Neuronal stem cell (in vitro differentiated cells): ENCODE results near the gene ERCC6.

Experiments used
- DNase-seq: peaks from one replicate; pipeline ENCODE4 v3.0.0-alpha.2; 2013; ENCODE audit warnings: low spot score
- H2AFZ ChIP-seq: one replicate; pipeline ENCODE4 v1.6.1; 2013; ENCODE audit warnings: mild to moderate bottlenecking, low read length, inconsistent platforms
- H2AK5ac ChIP-seq: 2 replicates; pipeline ENCODE4 v1.6.1; 2013; ENCODE audit warnings: low read depth, mild to moderate bottlenecking, inconsistent platforms, low read length, moderate library complexity, mixed read lengths
- H2BK120ac ChIP-seq: 2 replicates; pipeline ENCODE4 v1.6.1; 2013; ENCODE audit warnings: low read depth, mild to moderate bottlenecking, inconsistent platforms, low read length, moderate library complexity, mixed read lengths
- H2BK12ac ChIP-seq: one replicate; pipeline ENCODE4 v1.6.1; 2013; ENCODE audit warnings: low read length, inconsistent platforms
- H2BK15ac ChIP-seq: 2 replicates; pipeline ENCODE4 v1.6.1; 2013; ENCODE audit warnings: mild to moderate bottlenecking, low read length, inconsistent platforms, mixed read lengths
- H2BK5ac ChIP-seq: one replicate; pipeline ENCODE4 v1.6.1; 2013; ENCODE audit warnings: inconsistent platforms, mild to moderate bottlenecking, low read length, moderate library complexity
- H3K14ac ChIP-seq: one replicate; pipeline ENCODE4 v1.6.1; 2013; ENCODE audit warnings: low read length, inconsistent platforms
- H3K18ac ChIP-seq: 2 replicates; pipeline ENCODE4 v1.6.1; 2013; ENCODE audit warnings: low read length, inconsistent platforms
- H3K23ac ChIP-seq: 2 replicates; pipeline ENCODE4 v1.6.1; 2013; ENCODE audit warnings: low read depth, mild to moderate bottlenecking, mixed read lengths, low read length, inconsistent platforms; ENCODE audit not compliant: poor library complexity
- H3K27ac ChIP-seq: replicated peaks from 3 replicates; pipeline ENCODE4 v1.5.1; 2013; ENCODE audit warnings: low read length, inconsistent platforms
- H3K27me3 ChIP-seq, 3 experiments: 2 replicates each; pipeline ENCODE4 v1.6.1; 2013; ENCODE audit warnings: low read length in 3 of 3, mild to moderate bottlenecking in 2 of 3, inconsistent platforms in 1 of 3, low read depth in 1 of 3, mixed read lengths in 1 of 3, moderate library complexity in 1 of 3; ENCODE audit not compliant: control insufficient read depth in 3 of 3, insufficient read depth in 3 of 3
- H3K36me3 ChIP-seq, 2 donors: replicated peaks in 1 of 2; 2 replicates each; pipeline ENCODE4 v1.6.1; 2013; ENCODE audit warnings: low read length in 2 of 2; ENCODE audit not compliant: control insufficient read depth in 2 of 2, insufficient read depth in 2 of 2
- H3K4ac ChIP-seq: 2 replicates; pipeline ENCODE4 v1.6.1; 2013; ENCODE audit warnings: inconsistent platforms, mild to moderate bottlenecking, low read length, moderate library complexity
- H3K4me1 ChIP-seq, 2 donors: 1 replicate in 1 of 2; 2 replicates in 1 of 2; pipeline ENCODE4 v1.6.1; 2013; ENCODE audit warnings: low read length in 2 of 2, low read depth in 1 of 2; ENCODE audit not compliant: control insufficient read depth in 2 of 2, insufficient read depth in 1 of 2
- H3K4me2 ChIP-seq: one replicate; pipeline ENCODE4 v1.6.1; 2013; ENCODE audit warnings: mild to moderate bottlenecking, low read length, inconsistent platforms; ENCODE audit not compliant: insufficient read depth, poor library complexity, severe bottlenecking
- H3K4me3 ChIP-seq, 2 donors: 2 replicates each; pipeline ENCODE4 v1.5.1; 2013; ENCODE audit warnings: low read length in 2 of 2, mild to moderate bottlenecking in 2 of 2, inconsistent platforms in 1 of 2, moderate library complexity in 1 of 2
- H3K79me1 ChIP-seq: one replicate; pipeline ENCODE4 v1.6.1; 2013; ENCODE audit warnings: low read depth, mild to moderate bottlenecking, inconsistent platforms, low read length, moderate library complexity
- H3K9ac ChIP-seq: one replicate; pipeline ENCODE4 v1.6.1; 2013; ENCODE audit warnings: mild to moderate bottlenecking, low read depth, low read length, inconsistent platforms; ENCODE audit not compliant: poor library complexity
- H3K9me3 ChIP-seq, 2 donors: replicated peaks in 1 of 2; 2 replicates each; pipeline versions ENCODE3 to v1.6.1; 2013; ENCODE audit warnings: low read length in 2 of 2, mild to moderate bottlenecking in 2 of 2, inconsistent platforms in 1 of 2, low read depth in 1 of 2, mixed read lengths in 1 of 2, moderate library complexity in 1 of 2; ENCODE audit not compliant: control insufficient read depth in 2 of 2, insufficient read depth in 1 of 2
- H4K8ac ChIP-seq: one replicate; pipeline ENCODE4 v1.6.1; 2013; ENCODE audit warnings: low read depth, mild to moderate bottlenecking, inconsistent platforms, low read length, moderate library complexity
- H4K91ac ChIP-seq: one replicate; pipeline ENCODE4 v1.6.1; 2013; ENCODE audit warnings: low read length, low read depth, mild to moderate bottlenecking, inconsistent platforms; ENCODE audit not compliant: poor library complexity
- WGBS, 2 donors: extraction: QIAGEN DNeasy Blood & Tissue Kit; methylation state at CpG; one replicate each; pipeline ENCODE4 v1.1.7; 2013; ENCODE audit warnings: missing lambda C conversion rate in 2 of 2, mixed read lengths in 1 of 2; ENCODE audit not compliant: insufficient read length in 2 of 2, insufficient replicate concordance in 1 of 2; ENCODE audit errors: extremely low coverage in 2 of 2; 5-methylcytosine and 5-hydroxymethylcytosine counted together

The ERCC6 gene

GRCh38 chr10:49502358-49502757 lies 36.6 kb downstream of the ERCC6 start:
- no peak overlapping the region for H3K9ac ChIP-seq
- no peaks in the 10 kb centered on the region for H3K9me3 ChIP-seq
- no peak overlapping the region for H3K27ac ChIP-seq
- H3K14ac ChIP-seq, result no peak overlapping the region
- no peak overlapping the region for H4K8ac ChIP-seq
- H3K4me3 ChIP-seq, result no peak overlapping the region
- no CpG with 5 or more reads among the region's 2 CpGs for WGBS, 2 donors
- no peak for DNase-seq
- H3K36me3 ChIP-seq, result peaks cover 0 to 4% of the 10 kb centered on the region in 2 donors
- H3K4ac ChIP-seq, result no peak overlapping the region
- H2BK5ac ChIP-seq, result no peak overlapping the region
- H2AK5ac ChIP-seq, result no peak overlapping the region
- H2BK15ac ChIP-seq, result no peak overlapping the region
- no peaks in the 10 kb centered on the region for H3K79me1 ChIP-seq
- H3K4me1 ChIP-seq, result peaks cover 0 to 2% of the 10 kb centered on the region in 2 donors
- H3K18ac ChIP-seq, result no peak overlapping the region
- H3K27me3 ChIP-seq, result no peaks in the 10 kb centered on the region
- H2BK12ac ChIP-seq, result no peak overlapping the region
- H4K91ac ChIP-seq, result no peak overlapping the region
- no peak overlapping the region for H2AFZ ChIP-seq
- H3K4me2 ChIP-seq, result no peak overlapping the region
- no peak overlapping the region for H2BK120ac ChIP-seq
- no peak overlapping the region for H3K23ac ChIP-seq

DNA sequence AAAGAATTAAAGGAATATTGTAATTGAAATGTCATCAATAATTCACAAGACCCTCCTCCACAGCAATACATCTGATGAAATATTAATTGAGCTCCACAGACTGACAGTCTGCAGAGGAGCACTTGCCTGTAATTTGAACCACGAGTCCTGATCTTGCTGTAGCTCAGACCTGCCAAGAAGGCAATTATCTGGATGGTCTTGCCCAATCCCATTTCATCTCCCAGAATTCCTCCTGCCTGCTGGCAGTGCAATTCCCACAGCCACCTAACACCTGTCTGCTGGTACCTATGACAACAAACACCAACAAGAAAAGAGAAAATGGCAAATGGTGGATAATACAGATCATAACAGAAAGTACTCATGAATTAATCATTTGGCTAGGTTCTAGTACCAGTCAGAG lies 38.5 kb downstream of the ERCC6 start:
- Histone ChIP-seq H3K14ac (no peak overlapping the region), H3K9me3 (no peaks in the 10 kb centered on the region), H2BK120ac (no peak overlapping the region), H3K4me3 (no peak overlapping the region), H2BK12ac (no peak overlapping the region), H4K91ac (no peak overlapping the region), H3K23ac (no peak overlapping the region), H3K27me3 (no peaks in the 10 kb centered on the region), H4K8ac (no peak overlapping the region), H3K9ac (no peak overlapping the region), H2BK5ac (no peak overlapping the region), H2BK15ac (no peak overlapping the region), H2AK5ac (no peak overlapping the region), H3K79me1 (no peaks in the 10 kb centered on the region), H3K27ac (no peak overlapping the region), H2AFZ (no peak overlapping the region), H3K4ac (no peak overlapping the region), H3K18ac (no peak overlapping the region), H3K36me3 (peaks cover 0 to 4% of the 10 kb centered on the region in 2 donors), H3K4me2 (no peak overlapping the region), H3K4me1 (peaks cover 0 to 2% of the 10 kb centered on the region in 2 donors)
- no CpG with 5 or more reads among the region's 1 CpG for WGBS, 2 donors
- DNase-seq, result no peak

- H3K9ac ChIP-seq, result no peak overlapping the region
- no CpG with 5 or more reads among the region's 5 CpGs for WGBS, 2 donors
- no peak overlapping the region for H2AFZ ChIP-seq
- no peak overlapping the region for H3K14ac ChIP-seq
- H3K4me2 ChIP-seq, result no peak overlapping the region
- H4K8ac ChIP-seq, result no peak overlapping the region
- no peak overlapping the region for H3K18ac ChIP-seq
- H3K79me1 ChIP-seq, result no peaks in the 10 kb centered on the region
- no peak overlapping the region for H2BK120ac ChIP-seq
- no peaks in the 10 kb centered on the region for H3K9me3 ChIP-seq
- no peak overlapping the region for H4K91ac ChIP-seq
- H3K4ac ChIP-seq, result no peak overlapping the region
- peaks cover 0 to 2% of the 10 kb centered on the region in 2 donors for H3K4me1 ChIP-seq
- no peak overlapping the region for H3K4me3 ChIP-seq
- H2AK5ac ChIP-seq, result no peak overlapping the region
- DNase-seq, result no peak
- no peak overlapping the region for H3K27ac ChIP-seq
- H2BK5ac ChIP-seq, result no peak overlapping the region
- H2BK15ac ChIP-seq, result no peak overlapping the region
- H3K36me3 ChIP-seq, result peaks cover 0 to 4% of the 10 kb centered on the region in 2 donors
- no peaks in the 10 kb centered on the region for H3K27me3 ChIP-seq
- H2BK12ac ChIP-seq, result no peak overlapping the region
- H3K23ac ChIP-seq, result no peak overlapping the region
Observed at GRCh38 chr10:49499305-49499851, 39.5 kb downstream of the ERCC6 start.

DNA sequence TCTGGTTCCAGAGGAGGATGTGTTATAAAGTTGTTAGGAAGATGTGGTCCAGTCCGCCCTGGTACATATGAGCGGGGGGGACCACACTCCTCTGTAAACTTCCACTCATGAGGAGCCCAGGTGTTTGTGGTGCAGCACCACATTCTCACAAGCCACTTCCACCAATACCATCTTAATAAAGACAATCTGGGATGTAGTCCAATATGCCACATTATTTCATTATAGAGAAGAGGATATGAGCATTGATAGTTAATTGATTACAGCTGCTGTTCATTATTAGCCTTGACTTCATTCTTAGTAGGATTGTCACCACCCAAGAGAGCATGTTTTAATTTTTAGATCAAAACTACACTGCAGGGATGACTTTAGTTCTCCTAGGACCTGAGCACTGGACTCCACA lies 40.5 kb downstream of the ERCC6 start:
- no CpG with 5 or more reads among the region's 2 CpGs for WGBS, 2 donors
- Histone ChIP-seq H2AK5ac (no peak overlapping the region), H2AFZ (no peak overlapping the region), H4K91ac (no peak overlapping the region), H3K9ac (no peak overlapping the region), H3K23ac (no peak overlapping the region), H2BK15ac (no peak overlapping the region), H3K4me2 (no peak overlapping the region), H2BK120ac (no peak overlapping the region), H4K8ac (no peak overlapping the region), H2BK12ac (no peak overlapping the region), H3K4ac (no peak overlapping the region), H3K36me3 (peaks cover 0 to 4% of the 10 kb centered on the region in 2 donors), H3K27me3 (no peaks in the 10 kb centered on the region), H3K14ac (no peak overlapping the region), H3K4me1 (peaks cover 0 to 4% of the 10 kb centered on the region in 2 donors), H2BK5ac (no peak overlapping the region), H3K18ac (no peak overlapping the region), H3K27ac (no peak overlapping the region), H3K9me3 (no peaks in the 10 kb centered on the region), H3K79me1 (no peaks in the 10 kb centered on the region), H3K4me3 (no peak overlapping the region)
- DNase-seq, result no peak
